HEK293 (cell line): ENCODE results near the gene KCNA5.

Source experiments
- CTCF ChIA-PET: fragments of 350-600 bp; formaldehyde crosslinking; extraction: SDS; loops from one replicate; lab custom pipeline; 2021; ENCODE audit warnings: antibody characterized with exemption; lab: Yijun Ruan, JAX
- POLR2A ChIA-PET: fragments of 300-600 bp; formaldehyde crosslinking; extraction: SDS; loops from one replicate; lab custom pipeline; 2020; ENCODE audit warnings: antibody characterized with exemption, inconsistent platforms; lab: Yijun Ruan, JAX
- H3K27ac ChIP-seq: fragments of 200-500 bp; sonication (Bioruptor generic); 2 replicates; pipeline ENCODE4 v1.5.1; 2014; ENCODE audit warnings: low read depth, low read length, control low read depth, inconsistent platforms; ENCODE audit errors: extremely low read depth
- H3K36me3 ChIP-seq, 2 experiments: fragments of 200-500 bp in 1 of 2; sonication (Bioruptor generic) in 1 of 2; 1 replicate in 1 of 2; 2 replicates in 1 of 2; pipeline ENCODE4 v1.5.1; 2014 to 2017; ENCODE audit warnings: inconsistent platforms in 2 of 2, low read length in 2 of 2; ENCODE audit not compliant: control insufficient read depth in 2 of 2, insufficient read depth in 1 of 2
- H3K4me1 ChIP-seq: fragments of 200-500 bp; sonication (Bioruptor generic); 2 replicates; pipeline ENCODE4 v1.5.1; 2014; ENCODE audit warnings: mild to moderate bottlenecking, low read length, inconsistent platforms; ENCODE audit not compliant: control insufficient read depth, insufficient read depth
- H3K4me3 ChIP-seq: 2 replicates; pipeline ENCODE4 v1.5.1; 2011; ENCODE audit warnings: low read depth, mild to moderate bottlenecking, control low read depth, low read length, moderate library complexity
- H3K9me3 ChIP-seq: fragments of 200-500 bp; sonication (Bioruptor generic); 2 replicates; pipeline ENCODE4 v1.5.1; 2014; ENCODE audit warnings: low read depth, low read length, inconsistent platforms; ENCODE audit not compliant: control insufficient read depth, insufficient read depth
- GLIS1 ChIP-seq: fragments of 450-650 bp; formaldehyde crosslinking; IDR thresholded peaks from 2 replicates; pipeline ENCODE4 v1.5.1; 2016; ENCODE audit warnings: missing biosample characterization, missing genetic modification characterization
- KLF8 ChIP-seq: fragments of 450-650 bp; formaldehyde crosslinking; IDR thresholded peaks from 2 replicates; pipeline ENCODE4 v1.5.1; 2016; ENCODE audit warnings: missing biosample characterization, missing genetic modification characterization
- PRDM1 ChIP-seq: fragments of 450-650 bp; formaldehyde crosslinking; IDR thresholded peaks from 2 replicates; pipeline ENCODE4; 2016; ENCODE audit warnings: missing biosample characterization, missing genetic modification characterization
- SP2 ChIP-seq: fragments of 450-650 bp; formaldehyde crosslinking; IDR thresholded peaks from 2 replicates; pipeline ENCODE4 v1.5.1; 2016; ENCODE audit warnings: missing biosample characterization, missing genetic modification characterization
- ZNF48 ChIP-seq: fragments of 450-650 bp; formaldehyde crosslinking; IDR thresholded peaks from 2 replicates; pipeline ENCODE4 v1.5.1; 2016; ENCODE audit warnings: missing biosample characterization, missing genetic modification characterization
- ZNF521 ChIP-seq: fragments of 450-650 bp; formaldehyde crosslinking; IDR thresholded peaks from 2 replicates; pipeline ENCODE4 v1.5.1; 2017; ENCODE audit warnings: missing biosample characterization, mild to moderate bottlenecking, missing genetic modification characterization
- ZNF585B ChIP-seq: fragments of 450-650 bp; formaldehyde crosslinking; IDR thresholded peaks from 2 replicates; pipeline ENCODE4 v1.5.1; 2016; ENCODE audit warnings: missing biosample characterization, missing genetic modification characterization
- TF ChIP-seq, protein P1 (sequence below): fragments of 450-650 bp; formaldehyde crosslinking; IDR thresholded peaks from 2 replicates; pipeline ENCODE4 v1.5.1; 2016; ENCODE audit warnings: missing biosample characterization, missing genetic modification characterization, low read depth
- TF ChIP-seq, protein P2 (sequence below): fragments of 450-650 bp; formaldehyde crosslinking; IDR thresholded peaks from 2 replicates; pipeline ENCODE4 v1.5.1; 2016; ENCODE audit warnings: missing biosample characterization, missing genetic modification characterization
- TF ChIP-seq, protein P3 (sequence below): fragments of 450-650 bp; formaldehyde crosslinking; IDR thresholded peaks from 2 replicates; pipeline ENCODE4 v1.5.1; 2017; ENCODE audit warnings: missing biosample characterization, missing genetic modification characterization
- TF ChIP-seq, protein P4 (sequence below): fragments of 450-650 bp; formaldehyde crosslinking; conservative IDR thresholded peaks from 2 replicates; pipeline ENCODE4 v1.5.1; 2016; ENCODE audit warnings: low read depth, missing biosample characterization, missing genetic modification characterization
- TF ChIP-seq, protein P5 (sequence below): fragments of 450-650 bp; formaldehyde crosslinking; IDR thresholded peaks from 2 replicates; pipeline ENCODE4 v1.5.1; 2016; ENCODE audit warnings: missing biosample characterization, missing genetic modification characterization
- TF ChIP-seq, protein P6 (sequence below): fragments of 450-650 bp; formaldehyde crosslinking; IDR thresholded peaks from 2 replicates; pipeline ENCODE4; 2016; ENCODE audit warnings: missing biosample characterization, missing genetic modification characterization

Gene KCNA5

DNA sequence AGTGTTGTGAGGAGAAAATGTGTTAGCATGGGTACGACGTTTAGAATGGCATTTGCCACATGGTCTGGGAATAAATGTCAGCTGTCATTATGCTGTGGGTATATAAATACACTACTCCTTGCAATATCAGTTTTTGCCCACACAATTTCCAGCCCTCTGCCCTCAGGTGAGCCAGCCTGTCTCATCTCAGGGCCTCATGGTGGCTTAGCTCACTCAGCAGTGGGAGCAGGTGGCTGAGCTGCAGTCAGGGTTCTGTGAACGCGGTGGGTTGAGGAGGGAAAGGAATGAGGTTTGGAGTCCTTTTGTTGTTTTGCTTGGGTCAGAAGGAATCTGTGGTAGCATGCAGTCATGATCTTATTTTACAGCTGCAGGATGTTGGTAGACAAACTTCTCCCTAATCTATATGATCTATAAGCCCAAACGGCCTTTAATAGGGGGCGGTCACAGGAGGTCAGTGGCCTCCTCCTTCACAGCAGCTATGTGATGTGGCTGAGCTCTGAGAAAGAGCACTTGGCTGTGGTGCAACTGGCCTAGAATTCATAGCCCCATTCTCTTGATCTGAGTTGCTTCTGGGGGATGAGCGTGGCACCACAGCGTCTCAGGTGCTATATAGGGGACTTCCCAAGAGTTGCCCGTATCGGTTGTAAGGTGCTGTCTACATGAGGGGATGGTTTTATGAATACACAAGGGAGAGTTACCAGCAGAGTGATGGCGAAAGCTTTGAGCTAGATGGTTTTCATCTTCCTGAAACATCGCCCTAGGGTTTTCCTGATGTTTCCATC is 27.8 kb upstream of the KCNA5 start:
- no peak overlapping the region for H3K27ac ChIP-seq
- ChIA-PET POLR2A (no interaction called here), CTCF (interaction anchor here (0.7 to 1.4 kb wide), 2 partner anchors 14 to 158 kb away, joined by 4 to 6 read pairs; no protein-coding TSS in a partner anchor)
- no peaks in the 10 kb centered on the region for H3K9me3 ChIP-seq
- no peak overlapping the region for H3K4me3 ChIP-seq
- no peaks in the 10 kb centered on the region for H3K36me3 ChIP-seq
- H3K4me1 ChIP-seq = no peaks in the 10 kb centered on the region
- TF ChIP-seq ZNF48 (tag by site-specific recombination) (no peak), SP2 (no peak), ZNF585B (tag by site-specific recombination) (no peak)
- TF ChIP-seq, protein P1, sequence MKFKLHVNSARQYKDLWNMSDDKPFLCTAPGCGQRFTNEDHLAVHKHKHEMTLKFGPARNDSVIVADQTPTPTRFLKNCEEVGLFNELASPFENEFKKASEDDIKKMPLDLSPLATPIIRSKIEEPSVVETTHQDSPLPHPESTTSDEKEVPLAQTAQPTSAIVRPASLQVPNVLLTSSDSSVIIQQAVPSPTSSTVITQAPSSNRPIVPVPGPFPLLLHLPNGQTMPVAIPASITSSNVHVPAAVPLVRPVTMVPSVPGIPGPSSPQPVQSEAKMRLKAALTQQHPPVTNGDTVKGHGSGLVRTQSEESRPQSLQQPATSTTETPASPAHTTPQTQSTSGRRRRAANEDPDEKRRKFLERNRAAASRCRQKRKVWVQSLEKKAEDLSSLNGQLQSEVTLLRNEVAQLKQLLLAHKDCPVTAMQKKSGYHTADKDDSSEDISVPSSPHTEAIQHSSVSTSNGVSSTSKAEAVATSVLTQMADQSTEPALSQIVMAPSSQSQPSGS (tag by site-specific recombination) = no peak
- TF ChIP-seq, protein P2, sequence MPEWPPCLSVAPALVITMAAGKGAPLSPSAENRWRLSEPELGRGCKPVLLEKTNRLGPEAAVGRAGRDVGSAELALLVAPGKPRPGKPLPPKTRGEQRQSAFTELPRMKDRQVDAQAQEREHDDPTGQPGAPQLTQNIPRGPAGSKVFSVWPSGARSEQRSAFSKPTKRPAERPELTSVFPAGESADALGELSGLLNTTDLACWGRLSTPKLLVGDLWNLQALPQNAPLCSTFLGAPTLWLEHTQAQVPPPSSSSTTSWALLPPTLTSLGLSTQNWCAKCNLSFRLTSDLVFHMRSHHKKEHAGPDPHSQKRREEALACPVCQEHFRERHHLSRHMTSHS (tag by site-specific recombination) = no peak
- TF ChIP-seq, protein P3, sequence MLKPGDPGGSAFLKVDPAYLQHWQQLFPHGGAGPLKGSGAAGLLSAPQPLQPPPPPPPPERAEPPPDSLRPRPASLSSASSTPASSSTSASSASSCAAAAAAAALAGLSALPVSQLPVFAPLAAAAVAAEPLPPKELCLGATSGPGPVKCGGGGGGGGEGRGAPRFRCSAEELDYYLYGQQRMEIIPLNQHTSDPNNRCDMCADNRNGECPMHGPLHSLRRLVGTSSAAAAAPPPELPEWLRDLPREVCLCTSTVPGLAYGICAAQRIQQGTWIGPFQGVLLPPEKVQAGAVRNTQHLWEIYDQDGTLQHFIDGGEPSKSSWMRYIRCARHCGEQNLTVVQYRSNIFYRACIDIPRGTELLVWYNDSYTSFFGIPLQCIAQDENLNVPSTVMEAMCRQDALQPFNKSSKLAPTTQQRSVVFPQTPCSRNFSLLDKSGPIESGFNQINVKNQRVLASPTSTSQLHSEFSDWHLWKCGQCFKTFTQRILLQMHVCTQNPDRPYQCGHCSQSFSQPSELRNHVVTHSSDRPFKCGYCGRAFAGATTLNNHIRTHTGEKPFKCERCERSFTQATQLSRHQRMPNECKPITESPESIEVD (tag by site-specific recombination) = no peak
- TF ChIP-seq, protein P4, sequence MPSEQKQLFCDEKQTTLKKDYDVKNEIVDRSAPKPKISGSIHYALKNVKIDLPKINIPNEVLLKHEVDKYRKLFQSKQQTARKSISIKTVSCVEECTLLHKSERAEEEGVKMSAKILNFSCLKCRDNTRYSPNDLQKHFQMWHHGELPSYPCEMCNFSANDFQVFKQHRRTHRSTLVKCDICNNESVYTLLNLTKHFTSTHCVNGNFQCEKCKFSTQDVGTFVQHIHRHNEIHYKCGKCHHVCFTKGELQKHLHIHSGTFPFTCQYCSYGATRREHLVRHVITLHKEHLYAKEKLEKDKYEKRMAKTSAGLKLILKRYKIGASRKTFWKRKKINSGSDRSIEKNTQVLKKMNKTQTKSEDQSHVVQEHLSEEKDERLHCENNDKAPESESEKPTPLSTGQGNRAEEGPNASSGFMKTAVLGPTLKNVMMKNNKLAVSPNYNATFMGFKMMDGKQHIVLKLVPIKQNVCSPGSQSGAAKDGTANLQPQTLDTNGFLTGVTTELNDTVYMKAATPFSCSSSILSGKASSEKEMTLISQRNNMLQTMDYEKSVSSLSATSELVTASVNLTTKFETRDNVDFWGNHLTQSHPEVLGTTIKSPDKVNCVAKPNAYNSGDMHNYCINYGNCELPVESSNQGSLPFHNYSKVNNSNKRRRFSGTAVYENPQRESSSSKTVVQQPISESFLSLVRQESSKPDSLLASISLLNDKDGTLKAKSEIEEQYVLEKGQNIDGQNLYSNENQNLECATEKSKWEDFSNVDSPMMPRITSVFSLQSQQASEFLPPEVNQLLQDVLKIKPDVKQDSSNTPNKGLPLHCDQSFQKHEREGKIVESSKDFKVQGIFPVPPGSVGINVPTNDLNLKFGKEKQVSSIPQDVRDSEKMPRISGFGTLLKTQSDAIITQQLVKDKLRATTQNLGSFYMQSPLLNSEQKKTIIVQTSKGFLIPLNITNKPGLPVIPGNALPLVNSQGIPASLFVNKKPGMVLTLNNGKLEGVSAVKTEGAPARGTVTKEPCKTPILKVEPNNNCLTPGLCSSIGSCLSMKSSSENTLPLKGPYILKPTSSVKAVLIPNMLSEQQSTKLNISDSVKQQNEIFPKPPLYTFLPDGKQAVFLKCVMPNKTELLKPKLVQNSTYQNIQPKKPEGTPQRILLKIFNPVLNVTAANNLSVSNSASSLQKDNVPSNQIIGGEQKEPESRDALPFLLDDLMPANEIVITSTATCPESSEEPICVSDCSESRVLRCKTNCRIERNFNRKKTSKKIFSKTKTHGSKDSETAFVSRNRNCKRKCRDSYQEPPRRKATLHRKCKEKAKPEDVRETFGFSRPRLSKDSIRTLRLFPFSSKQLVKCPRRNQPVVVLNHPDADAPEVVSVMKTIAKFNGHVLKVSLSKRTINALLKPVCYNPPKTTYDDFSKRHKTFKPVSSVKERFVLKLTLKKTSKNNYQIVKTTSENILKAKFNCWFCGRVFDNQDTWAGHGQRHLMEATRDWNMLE = no peak
- TF ChIP-seq, protein P5, sequence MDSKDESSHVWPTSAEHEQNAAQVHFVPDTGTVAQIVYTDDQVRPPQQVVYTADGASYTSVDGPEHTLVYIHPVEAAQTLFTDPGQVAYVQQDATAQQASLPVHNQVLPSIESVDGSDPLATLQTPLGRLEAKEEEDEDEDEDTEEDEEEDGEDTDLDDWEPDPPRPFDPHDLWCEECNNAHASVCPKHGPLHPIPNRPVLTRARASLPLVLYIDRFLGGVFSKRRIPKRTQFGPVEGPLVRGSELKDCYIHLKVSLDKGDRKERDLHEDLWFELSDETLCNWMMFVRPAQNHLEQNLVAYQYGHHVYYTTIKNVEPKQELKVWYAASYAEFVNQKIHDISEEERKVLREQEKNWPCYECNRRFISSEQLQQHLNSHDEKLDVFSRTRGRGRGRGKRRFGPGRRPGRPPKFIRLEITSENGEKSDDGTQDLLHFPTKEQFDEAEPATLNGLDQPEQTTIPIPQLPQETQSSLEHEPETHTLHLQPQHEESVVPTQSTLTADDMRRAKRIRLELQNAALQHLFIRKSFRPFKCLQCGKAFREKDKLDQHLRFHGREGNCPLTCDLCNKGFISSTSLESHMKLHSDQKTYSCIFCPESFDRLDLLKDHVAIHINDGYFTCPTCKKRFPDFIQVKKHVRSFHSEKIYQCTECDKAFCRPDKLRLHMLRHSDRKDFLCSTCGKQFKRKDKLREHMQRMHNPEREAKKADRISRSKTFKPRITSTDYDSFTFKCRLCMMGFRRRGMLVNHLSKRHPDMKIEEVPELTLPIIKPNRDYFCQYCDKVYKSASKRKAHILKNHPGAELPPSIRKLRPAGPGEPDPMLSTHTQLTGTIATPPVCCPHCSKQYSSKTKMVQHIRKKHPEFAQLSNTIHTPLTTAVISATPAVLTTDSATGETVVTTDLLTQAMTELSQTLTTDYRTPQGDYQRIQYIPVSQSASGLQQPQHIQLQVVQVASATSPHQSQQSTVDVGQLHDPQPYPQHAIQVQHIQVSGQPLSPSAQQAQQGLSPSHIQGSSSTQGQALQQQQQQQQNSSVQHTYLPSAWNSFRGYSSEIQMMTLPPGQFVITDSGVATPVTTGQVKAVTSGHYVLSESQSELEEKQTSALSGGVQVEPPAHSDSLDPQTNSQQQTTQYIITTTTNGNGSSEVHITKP (tag by site-specific recombination) = no peak

DNA sequence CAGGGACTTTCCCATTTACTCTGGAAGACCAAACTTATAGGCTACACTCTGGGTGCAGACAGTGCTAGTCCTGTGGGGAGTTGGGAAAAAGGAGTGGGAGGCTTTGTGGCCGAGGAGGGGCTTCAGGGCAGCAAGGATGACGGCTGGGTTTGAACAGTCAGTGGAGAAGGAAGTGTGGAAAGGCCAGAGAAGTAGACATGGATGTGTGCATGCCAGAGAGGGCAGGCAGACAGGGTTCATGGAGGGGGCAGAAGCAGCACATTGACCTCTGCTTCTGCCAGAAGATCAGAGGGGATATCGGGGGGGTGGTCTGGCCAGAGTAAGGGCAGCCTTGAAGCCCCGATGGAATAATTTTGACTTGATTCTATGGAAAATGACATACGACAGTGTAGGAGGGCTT is 27.2 kb upstream of the KCNA5 start:
- H3K27ac ChIP-seq = no peak overlapping the region
- CTCF ChIA-PET = interaction anchor here (1.4 kb wide), 1 partner anchor 15 kb away, joined by 6 read pairs; no protein-coding TSS in a partner anchor
- H3K36me3 ChIP-seq = no peaks in the 10 kb centered on the region
- no peaks in the 10 kb centered on the region for H3K4me1 ChIP-seq
- POLR2A ChIA-PET = no interaction called here
- H3K4me3 ChIP-seq = no peak overlapping the region
- H3K9me3 ChIP-seq = no peaks in the 10 kb centered on the region
- TF ChIP-seq, protein P6, sequence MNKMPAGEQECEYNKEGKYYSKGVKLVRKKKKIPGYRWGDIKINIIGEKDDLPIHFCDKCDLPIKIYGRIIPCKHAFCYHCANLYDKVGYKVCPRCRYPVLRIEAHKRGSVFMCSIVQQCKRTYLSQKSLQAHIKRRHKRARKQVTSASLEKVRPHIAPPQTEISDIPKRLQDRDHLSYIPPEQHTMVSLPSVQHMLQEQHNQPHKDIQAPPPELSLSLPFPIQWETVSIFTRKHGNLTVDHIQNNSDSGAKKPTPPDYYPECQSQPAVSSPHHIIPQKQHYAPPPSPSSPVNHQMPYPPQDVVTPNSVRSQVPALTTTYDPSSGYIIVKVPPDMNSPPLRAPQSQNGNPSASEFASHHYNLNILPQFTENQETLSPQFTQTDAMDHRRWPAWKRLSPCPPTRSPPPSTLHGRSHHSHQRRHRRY (tag by site-specific recombination) = no peak
- TF ChIP-seq, protein P4 = no peak
- no peak for TF ChIP-seq GLIS1 (tag by site-specific recombination)
- no peak for TF ChIP-seq PRDM1 (tag by site-specific recombination)
- TF ChIP-seq ZNF521 = no peak
- TF ChIP-seq KLF8 = no peak
